NCI-H1048 (cell line): Measurements from ENCODE around the gene SREBF2.
"Not testable (repeated sequence)": the region's sequence is repeated elsewhere in the genome, so short reads cannot be mapped to it uniquely, and the experiment has no call there.

ENCODE experiments used
- DNase-seq: peaks from one replicate; lab custom pipeline; 2025; lab: John Stamatoyannopoulos, UW

The SREBF2 gene

DNA sequence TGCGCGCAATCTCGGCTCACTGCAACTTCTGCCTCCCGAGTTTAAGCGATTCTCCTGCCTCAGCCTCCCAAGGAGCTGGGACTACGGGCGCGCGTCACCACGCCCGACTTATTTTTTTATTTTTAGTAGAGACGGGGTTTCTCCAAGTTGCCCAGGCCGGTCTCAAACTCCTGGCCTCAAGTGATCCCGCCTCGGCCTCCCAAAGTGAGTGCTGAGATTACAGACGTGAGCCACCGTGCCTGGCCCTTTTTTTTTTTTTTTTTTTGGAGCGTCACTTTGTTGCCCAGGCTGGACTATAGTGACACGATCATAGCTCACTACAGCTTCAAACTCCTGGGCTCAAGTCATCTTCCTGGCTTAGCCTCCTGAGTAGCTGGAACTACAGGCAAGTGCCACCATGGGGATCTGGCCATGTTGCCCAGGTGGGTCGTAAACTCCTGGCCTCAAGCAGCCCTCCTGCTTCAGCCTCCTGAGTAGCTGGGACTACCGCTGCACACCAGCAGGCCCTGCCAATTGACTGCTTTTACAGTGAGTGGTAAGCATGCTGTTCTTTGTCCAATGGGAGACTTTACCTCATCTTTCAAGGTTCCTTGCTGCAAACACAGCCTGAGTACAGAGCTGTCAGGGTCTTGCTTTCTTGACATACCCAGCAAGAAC, 114.6 kb downstream of the SREBF2 start:
- DNase-seq = no peak

DNA sequence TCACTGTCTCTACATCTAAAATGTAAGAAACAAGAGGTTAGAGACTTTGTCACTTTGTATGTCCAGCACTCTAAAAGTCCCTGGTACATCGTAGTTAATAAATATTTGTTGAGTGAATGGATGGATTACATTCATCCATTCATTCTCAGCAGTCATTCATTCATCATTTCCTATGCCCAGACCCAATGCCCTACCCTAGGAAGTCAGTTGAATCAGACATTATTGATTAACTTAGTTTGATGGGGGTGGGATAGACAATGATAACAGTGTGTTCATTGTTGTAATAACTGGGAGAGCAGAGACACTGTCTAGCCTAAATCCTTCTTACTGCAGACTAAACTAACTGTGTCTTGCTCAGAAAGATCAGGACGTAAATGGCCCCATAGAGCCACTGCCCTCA, 115.2 kb downstream of the SREBF2 start:
- no peak for DNase-seq

DNA sequence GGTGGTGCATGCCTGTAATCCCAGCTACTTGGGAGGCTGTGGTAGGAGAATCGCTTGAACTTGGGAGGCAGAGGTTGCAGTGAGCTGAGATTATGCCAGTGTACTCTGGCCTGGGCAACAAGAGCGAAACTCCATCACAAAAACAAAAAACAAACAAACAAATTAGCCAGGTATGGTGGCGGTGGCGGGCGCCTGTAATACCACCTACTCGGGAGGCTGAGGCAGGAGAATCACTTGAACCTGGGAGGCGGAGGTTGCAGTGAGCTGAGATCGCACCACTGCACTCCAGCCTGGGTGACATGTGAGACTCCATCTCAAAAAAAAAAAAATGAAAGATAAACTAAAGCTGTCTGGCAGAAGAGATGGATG, 116.0 kb downstream of the SREBF2 start:
- not testable (repeated sequence) for DNase-seq

DNA sequence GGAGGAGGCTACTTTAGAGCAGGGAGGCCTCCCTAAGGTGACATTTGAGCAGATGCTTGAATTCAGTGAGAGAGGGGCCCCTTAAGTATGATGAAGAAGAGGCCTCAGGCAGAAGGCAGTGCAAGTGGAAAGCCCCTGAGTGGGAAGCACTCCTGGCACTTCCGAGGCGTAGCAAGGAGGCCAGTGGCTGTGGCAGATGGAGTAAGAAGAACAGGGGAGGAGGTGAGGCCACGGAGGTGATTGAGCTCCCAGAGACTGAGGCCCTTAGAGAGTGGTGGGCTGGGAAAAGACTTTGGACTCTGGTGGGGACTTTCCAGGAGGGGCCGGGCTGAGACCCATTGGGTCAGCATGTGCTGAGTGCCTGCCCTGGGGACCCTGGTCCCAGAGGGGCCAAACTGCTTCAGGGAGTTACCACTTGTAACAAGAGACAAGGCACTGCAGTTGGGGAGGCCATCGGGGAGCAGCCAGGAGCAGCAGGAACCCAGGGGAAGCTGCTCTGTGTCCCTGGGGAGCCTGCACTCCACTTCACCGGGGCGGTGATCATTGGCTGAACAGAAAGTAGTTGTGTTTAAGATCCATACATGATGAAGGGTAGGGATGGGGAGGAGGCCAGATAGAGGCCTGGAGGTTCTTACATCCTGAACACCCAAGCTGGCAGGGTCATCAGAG, 116.5 kb downstream of the SREBF2 start:
- DNase-seq = no peak

DNA sequence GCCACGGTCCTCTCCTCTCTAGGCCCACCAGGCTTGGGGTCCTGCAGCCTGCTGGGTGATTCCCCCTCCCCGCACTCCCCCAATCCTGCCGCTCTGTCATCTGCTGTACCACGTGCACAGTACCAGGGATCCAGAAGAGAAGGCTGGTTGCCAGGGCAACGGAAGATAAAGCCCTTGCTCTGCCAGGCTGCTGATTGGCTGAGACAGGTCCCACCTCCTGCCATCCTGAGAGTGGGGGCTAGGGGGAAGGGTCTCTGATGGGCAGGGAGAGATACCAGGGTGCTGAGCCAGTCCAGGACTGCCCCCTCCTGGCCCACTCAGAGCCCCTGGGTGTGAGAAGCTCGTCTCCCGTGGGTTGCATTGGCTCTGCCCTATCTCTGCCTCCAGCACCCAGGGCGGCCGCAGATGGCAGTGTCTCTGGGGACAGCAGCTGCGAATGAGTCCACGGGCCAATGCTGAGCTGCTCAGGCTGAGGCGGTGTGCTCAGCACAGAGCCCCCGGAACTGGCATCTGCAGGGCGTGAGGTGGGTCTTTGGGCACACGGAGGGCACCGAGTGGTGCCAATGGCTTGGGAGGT, 119.1 kb downstream of the SREBF2 start, which contains the start of gene SMIM45:
SMIM45 (plus strand) TSS at position 253 of the 577 bp plus-strand sequence.
- no peak for DNase-seq

DNA sequence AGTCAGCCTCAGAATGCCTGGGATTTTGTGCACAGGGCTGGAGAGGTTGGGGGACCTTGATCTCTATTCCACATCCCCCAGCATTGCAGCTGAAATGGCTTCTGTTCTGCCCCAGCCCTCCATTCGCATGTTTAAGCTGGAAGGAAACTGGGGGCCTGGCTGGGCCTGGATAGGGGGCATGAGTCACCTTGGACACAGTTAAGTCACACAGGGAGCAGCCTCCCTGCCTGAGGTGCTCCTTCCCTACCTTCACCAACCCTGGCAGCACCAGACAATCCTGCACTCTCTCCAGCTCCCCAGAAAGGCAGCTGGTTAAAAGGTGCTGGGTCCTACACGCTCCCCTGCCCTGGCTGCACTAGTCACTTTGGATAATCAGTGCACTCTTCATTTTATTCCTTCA, 119.8 kb downstream of the SREBF2 start:
- no peak for DNase-seq
